CD4-positive, alpha-beta T cell treated with Interleukin-10 for 1 hour (primary cell): Measurements from ENCODE around the gene SPINT1.

Experiments used
- DNase-seq: peaks from one replicate; pipeline ENCODE4 v3.0.0-alpha.2; 2020

Gene SPINT1, protein sequence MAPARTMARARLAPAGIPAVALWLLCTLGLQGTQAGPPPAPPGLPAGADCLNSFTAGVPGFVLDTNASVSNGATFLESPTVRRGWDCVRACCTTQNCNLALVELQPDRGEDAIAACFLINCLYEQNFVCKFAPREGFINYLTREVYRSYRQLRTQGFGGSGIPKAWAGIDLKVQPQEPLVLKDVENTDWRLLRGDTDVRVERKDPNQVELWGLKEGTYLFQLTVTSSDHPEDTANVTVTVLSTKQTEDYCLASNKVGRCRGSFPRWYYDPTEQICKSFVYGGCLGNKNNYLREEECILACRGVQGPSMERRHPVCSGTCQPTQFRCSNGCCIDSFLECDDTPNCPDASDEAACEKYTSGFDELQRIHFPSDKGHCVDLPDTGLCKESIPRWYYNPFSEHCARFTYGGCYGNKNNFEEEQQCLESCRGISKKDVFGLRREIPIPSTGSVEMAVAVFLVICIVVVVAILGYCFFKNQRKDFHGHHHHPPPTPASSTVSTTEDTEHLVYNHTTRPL

DNA sequence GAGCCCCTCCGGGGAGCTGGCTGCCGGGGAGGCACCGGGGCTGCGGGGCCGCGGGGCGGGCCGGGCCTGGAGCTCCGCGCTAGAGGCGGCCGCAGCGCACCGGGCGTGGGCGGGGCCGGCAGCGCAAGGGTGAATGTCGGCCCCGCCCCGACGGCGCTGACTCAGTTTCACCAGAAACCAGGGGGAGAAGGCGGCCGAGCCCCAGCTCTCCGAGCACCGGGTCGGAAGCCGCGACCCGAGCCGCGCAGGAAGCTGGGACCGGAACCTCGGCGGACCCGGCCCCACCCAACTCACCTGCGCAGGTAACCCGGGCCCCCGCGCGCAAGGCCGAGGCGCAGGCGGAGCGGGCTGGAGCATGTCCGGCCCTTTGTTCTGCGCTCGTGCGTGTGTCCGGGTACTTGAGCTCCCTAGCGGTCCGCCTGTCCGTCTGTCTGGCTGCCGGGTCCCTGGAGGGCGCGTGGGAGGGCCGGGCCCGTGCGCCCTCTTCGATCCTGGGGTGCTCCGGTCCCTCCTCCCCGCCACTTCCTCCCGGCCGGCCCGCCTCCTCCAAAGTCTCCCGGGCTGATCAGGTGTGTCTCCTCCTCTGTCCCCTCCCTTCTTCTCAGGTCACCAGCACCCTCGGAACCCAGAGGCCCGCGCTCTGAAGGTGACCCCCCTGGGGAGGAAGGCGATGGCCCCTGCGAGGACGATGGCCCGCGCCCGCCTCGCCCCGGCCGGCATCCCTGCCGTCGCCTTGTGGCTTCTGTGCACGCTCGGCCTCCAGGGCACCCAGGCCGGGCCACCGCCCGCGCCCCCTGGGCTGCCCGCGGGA, at the start of gene SPINT1:
TSS of gene SPINT1 (plus strand) at position 164 of the 811 bp plus-strand sequence. CDS start at position 671, 507 bp downstream.
- DNase-seq = peak; percentile 15

DNA sequence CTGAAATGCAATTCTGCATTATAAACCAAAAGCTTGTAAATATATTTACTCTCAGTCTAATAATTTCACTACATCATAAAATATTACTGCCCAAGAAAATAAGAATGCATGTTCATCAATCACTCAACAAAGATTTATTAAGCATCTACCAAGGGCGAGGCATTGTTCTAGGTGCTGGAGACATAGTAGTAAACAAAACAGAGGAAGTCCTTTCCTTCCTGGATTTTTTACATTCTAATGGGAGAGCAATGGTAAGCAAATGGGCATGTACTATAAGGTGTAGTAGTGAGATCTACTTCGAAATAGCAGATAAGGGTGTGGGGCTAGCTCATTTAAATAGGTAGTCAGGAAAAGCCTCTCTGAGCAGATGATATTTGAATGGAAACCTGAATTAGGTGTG, 47.8 kb upstream of the SPINT1 start:
- no peak for DNase-seq

DNA sequence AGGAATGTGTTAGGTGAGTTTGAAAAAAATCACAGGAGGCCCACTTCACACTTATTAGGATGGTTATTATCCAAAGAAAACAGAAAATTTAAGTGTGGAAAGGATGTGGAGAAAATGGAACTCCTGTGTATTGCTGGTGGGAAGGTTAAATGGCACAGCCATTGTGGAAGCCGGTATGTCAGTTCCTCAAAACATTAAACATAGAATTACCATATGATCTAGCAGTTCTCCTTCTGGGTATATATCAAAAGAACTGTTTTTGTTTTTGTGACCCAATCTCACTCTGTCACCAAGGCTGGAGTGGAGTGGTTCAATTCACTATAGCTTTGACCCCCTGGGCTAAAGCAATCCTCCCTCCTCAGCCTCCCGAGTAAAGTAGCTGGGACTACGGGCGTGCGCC, 47.3 kb upstream of the SPINT1 start:
- DNase-seq = no peak

DNA sequence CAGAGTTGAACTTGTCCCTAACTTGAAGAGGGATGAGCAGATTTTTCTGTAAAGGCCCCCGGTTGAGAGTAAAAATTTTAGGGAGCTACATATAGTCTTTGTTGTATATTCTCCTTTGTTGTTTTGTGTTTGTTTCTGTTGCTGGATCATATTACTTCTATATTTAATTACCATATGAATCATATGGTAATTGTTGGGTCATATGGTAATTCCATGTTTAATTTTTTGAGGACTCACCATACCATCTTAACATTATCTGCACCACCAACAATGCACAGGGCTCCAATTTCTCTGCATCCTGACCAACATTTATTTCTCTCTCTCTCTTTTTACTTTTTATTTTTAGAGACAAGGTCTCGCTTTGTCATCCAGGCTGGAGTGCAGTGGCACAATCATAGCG, 44.3 kb upstream of the SPINT1 start:
- no peak for DNase-seq

DNA sequence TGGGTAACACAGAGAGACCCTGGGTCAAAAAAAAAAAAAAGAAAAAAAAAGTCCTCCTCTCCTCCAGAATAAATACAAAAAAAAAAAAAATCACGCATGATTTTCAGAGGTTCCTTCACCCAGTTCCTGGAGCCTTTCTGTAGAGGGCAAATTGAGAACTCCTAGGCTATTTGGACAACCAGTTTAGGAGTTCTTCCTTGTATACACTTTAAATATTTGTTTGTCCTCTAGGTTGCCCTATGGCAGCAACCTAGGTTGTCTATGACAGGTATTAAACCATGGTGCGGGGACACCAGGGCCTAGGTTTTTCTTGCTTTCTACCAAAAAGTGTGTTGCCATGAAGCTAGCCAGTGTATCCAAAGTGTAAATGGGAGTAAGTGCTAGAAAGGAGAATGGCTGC, 40.8 kb upstream of the SPINT1 start:
- no peak for DNase-seq

DNA sequence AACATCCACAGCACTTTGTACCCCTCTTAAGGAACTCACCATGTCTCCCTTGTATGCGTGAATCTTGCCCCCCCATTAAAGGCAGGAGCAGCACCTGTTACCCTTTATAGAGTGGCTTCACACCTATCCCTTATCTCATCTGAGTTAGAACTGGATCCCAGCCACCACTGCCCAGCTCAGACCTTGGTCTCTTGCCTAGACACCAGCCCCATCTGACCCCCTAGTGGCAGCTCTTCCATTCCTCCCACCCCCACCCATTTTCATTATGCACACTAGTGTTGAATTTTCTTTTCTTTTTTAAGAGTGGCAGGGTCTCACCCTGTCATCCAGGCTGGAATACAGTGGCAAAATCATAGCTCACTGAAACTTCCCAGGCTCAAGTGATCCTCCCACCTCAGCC, 40.2 kb upstream of the SPINT1 start:
- no peak for DNase-seq

DNA sequence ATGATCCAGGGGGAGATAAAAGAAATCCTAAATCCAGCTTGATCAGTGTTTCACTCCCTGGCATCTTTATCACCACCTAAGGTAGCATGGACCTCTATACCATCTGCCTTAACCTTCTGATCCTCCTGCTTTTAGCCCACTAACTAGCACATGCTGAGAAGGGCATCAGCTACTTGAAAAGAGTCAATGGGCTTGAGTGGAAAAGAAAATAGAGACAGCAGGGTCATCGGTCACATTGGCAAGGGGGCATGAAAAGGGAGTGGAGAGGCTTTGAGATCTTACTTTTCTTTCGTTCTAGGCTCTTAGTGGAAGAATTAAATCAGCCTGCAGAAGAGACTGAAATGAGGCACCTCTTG, 37.2 kb upstream of the SPINT1 start:
- DNase-seq = no peak

DNA sequence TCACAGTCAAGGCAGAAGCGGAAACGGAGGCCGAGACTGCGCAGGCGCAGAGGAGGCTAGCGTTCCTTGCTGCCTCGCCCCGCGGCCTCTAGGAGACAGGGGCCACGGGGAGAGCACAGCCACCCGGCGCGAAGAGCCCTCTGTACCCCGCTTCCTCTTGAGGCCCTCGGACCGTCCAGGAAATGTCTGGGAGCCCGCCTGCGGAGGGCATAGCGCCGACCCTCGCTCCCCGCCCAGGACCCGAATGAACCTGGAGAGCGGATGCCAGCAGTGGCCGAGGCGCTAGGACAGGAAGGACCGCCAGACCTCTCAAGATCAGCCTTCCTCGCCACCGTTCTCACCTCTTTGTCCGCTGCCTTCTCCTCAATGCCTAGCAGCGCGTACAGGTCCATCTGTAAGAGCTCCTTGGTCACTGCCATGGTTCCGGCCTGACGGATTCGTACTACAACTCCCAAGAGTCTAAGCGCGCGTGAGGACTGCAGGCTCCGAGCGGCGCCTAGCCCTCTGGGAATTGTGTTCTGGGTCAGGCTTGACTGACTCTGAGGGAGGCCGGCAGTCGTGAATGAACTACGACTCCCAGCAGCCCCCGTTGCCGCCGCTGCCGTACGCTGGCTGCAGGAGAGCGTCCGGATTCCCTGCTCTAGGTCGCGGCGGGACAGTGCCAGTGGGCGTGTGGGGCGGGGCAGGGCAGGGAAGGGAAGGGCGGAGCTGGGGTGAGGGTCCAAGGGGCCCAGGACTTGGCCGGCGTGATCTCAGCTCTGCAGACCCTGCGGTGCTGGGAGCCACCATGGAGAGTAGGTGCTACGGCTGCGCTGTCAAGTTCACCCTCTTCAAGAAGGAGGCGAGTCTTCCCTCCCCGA, 36.6 kb upstream of the SPINT1 start, which contains the start of the genes DNAJC17 and ZFYVE19:
TSS of gene DNAJC17 (minus strand) at position 446 of the 860 bp plus-strand sequence. CDS start at position 419, 27 bp downstream.
TSS of gene ZFYVE19 (plus strand) at position 62 of the 860 bp plus-strand sequence. CDS start at position 563, 501 bp downstream.
- peak; percentile 95 for DNase-seq

DNA sequence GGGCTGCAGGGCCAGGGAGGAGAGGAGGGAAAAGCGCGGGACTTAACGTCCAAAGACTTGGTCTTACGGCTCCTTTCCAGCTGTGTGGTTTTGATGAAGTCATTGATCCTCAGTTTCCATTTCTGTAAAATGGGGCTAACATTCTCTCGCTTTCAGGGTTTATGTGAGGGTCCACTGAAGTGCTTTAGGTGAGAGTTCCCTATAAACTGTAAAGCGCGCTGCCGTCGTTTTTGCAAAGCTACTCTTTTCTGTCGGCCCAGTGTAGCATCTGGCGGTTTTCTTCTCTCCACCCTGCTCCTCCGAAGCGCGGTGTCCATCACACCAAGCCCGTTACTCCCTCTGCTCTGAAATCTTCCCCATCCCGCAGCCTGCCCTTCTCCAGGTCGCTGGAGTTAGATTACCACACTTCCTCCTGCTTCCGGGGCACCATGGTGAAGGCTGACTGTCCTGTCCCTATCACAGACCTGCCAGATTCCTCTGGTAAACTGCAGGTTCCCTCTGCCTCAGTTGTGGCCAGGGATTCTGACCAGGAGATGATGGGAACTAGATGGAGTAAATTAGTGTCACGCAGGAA, 35.9 kb upstream of the SPINT1 start:
- no peak for DNase-seq

DNA sequence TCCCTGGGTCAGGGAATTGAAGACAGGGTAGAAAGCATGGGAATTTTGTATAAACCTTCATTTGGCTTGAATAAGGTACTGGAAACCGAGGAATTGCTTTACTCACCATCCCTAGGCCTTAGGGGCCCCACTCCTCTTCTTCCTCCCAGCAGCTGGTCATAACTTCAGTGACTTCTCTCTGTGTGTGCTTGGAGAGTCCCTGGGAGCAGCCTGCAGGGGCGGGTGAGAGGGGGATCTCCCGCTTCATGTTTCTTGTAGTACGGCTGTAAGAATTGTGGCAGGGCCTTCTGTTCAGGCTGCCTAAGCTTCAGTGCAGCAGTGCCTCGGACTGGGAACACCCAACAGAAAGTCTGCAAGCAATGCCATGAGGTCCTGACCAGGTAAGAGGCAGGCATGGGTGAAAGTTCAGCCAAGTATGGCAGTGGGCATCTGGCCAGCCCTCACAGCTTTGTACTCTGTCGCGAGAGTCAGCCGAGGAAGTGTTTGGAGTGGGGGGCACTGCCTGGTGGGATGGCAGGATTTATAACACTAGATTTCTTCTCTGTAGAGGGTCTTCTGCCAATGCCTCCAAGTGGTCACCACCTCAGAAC, 34.9 kb upstream of the SPINT1 start:
- no peak for DNase-seq

DNA sequence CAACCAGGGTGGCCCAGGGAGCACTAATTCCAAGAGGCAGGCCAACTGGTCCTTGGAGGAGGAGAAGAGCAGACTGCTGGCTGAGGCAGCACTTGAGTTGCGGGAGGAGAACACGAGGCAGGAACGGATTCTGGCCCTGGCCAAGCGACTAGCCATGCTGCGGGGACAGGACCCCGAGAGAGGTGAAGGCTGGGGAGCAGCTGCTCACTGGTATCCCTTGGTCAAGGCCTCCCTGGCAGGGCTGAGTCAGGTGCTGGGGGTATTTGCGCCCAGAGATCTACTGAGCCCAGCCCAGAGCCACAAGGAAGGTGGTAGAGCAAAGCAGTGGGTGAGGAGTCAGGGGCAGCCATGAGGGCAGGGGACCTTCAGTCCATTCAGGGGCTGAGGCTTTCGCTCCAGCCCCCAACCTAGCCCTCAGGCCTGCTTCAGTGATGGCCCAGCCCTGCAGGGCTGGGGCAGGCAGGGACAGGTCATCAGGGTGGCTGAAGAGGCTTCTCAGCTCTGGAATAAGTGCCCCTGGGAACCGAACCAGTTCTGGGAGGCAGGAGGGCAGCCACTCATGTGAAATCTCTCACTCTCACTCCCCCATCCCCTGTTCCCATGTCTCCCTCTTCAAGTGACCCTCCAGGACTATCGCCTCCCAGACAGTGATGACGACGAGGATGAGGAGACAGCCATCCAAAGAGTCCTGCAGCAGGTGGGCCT, 31.0 kb upstream of the SPINT1 start:
- DNase-seq = no peak

DNA sequence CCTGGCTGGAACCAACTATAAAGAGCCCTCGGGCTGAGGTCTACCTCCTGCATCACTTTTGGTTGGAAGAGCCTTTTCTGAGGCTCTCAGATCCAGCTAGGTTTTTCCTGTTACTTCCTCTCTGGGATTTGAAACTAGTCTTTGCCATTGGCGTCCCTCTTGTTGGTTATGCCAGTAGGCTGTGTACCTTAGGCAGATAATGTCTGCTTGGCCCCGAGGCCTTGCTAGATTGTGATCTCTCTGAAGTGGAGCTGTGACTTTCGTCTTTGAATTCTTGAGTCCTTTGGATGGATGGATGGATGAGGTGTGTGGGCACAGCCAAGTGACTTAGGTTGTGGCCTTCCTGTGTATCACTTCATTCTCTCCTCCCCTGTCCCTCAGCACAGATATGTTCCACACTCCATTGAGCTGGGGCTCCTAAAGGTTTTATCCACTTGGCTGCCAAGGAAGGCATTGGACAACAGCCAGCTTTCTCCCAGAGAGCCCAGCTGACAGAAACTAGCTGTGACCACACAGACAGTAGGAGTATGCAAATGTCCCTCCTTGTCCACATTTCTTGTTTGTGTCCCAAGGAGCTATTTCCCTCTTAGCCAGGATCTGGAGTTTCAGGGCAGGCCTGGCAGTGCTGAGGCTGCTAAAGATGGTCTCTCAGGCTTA, 28.7 kb upstream of the SPINT1 start:
- no peak for DNase-seq

DNA sequence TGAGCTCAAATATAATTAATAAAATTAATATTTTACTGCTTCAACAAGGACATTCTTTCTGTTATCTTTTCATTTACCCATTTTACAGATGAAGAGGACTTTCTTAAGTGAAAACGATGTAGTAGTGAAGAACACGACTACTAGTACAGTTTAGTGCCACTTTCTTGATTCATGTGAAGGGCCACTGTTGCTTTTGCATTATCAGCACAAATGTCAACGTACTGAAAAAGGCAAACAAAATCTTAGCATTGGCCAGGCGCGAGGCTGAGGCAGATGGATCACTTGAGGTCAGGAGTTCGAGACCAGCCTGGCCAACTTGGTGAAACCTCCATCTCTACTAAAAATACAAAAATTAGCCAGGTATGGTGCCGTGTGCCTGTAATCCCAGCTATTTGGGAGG, 24.8 kb upstream of the SPINT1 start:
- no peak for DNase-seq

DNA sequence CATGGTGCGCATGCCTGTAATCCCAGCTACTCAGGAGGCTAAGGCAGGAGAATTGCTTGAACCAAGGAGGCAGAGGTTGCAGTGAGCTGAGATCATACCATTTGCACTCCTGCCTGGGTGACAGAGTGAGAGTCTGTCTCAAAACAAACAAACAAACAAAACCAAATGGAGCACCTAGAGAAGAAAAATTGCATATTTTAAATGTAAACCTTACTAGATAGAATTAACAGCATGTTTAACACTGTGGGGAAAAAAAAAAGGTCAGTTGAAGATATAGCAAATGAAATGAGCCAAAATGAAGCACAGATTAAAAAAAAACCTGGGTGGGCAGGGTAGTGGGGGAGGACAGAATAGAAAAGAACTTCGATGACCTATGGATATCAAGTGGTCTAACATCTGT, 22.7 kb upstream of the SPINT1 start:
- DNase-seq = no peak

DNA sequence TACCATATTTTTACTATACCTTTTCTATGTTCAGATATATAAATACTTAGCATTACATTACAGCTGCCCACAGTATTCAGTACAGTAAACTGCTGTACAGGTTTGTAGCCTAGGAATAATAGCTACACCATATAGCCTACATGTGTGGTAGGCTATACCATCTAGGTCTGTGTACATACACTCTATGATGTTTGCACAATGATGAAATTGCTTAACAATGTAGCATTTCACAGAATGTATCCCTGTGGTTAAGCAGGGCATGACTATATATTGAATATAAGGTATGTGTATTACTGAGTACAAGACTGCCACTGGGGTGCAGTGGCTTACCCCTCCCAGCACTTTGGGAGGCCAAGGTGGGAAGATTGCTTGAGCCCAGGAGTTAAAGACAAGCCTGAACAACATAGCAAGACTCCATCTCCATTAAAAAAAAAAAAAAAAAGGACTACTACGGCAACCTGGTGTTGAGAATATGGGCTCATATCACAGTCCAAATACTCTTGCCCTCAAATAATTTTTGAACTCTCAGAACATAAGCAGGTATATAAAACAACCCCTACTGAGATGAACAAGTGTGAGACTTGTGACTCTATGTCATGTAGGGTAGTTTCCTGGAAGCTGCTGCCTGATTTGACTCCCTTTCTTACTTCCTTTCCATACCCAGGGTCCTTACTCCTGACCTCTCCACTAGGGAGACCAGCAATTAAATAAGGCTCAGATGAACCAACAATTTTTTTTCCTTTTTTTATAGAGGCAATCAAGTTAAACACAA, 20.1 kb upstream of the SPINT1 start:
- DNase-seq = no peak

DNA sequence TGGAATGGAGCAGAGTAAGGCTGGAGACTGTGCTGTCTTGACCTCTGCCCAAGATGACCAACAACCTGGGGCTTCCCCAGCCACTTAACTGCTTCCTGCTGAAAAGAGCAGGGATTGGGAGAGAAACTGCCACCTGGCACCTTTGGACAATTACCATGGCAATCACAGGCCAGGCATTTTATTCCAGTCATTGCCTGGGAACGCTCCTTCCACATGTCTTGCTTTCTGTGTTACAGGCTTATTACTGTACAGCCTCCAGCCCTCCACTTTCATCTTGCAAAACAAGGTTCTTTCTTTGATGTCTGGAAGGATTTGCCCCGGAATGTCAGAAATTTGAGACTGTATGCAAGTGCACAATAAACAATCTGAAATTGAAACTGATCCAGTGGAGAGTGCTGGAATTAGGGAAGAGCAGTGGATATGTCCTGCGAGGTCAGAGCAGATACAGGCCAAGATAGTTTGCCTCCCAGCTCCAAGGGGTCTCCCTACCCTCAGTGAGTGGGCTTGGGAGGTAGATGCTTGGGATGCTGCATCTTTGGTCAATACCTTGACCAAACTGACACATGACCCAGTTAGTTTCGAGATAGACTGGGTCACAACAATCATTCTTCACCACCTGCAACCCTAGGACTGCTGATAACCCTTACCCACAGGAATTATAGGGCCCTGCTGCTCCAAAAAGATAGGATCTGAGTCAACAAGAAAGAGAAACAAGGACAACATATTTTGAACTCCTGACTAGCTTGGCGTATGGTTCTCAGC, 18.0 kb upstream of the SPINT1 start:
- no peak for DNase-seq

DNA sequence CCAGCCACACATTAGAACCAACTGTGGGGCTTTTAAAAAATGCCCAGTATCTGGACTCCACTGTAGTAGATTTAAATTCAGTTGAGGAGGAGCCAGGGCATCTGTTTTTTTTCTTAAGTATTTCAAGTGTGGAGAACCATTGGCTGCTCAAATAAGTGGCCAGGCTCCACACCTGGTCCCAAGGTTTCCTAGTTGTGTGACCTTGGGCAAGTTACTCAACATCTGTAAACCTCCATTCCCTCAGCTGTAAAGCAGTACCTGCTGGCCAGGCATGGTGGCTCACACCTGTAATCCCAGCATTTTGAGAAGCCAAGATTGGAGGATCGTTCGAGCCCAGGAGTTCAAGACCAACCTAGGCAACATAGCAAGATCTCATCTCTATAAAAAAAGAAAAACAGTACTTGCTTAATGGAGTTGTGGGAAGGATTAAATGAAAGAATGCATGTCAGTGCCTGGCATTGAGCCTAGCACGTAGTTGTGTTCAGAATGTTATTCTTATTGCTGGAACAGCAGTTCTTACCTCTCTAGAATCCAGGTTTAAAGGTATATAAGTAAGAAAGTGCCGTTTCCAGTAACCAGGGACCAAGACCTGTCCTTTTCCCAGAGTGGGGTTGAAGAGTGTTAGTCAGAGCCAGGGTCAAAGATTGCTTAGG, 17.3 kb upstream of the SPINT1 start:
- no peak for DNase-seq

DNA sequence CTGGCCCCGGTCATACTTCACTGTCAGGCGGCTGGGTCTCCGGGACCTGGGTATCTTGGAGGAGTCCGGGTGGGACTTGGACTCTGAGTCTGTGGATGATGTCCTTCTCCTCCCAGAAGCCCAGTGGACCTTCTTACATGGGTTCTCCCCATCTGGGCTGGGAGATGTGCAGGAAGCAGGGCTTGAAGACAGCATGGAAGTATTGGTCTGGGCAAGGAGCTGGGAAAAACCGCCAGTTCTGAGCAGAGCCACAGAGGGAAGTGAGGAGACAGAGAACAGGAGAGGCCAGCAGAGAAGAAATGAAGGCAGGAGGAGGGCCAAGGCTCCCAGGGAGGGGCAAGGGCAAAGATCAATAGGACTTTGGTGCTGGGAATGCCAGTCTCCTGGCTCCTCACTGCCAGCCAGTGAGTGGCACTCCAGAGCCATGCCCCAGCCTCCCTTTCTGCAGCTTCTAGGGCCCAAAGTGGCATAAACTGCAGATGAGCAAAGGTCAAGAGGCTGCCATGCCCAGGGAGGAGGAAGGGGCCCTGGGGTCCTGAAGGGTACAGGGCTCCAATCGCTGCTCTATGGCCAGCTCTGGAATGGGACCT, 15.3 kb upstream of the SPINT1 start, which contains the start of gene PPP1R14D:
TSS of gene PPP1R14D (minus strand) at position 262 of the 590 bp plus-strand sequence. CDS start at position 195, 67 bp downstream.
- DNase-seq = no peak
